Mesenchymal stem cell (in vitro differentiated cells and primary cell): ENCODE measurements around the gene CENPP.

Experiments used
- DNase-seq: peaks from one replicate; pipeline ENCODE4 v3.0.0-alpha.2; 2013
- H2AFZ ChIP-seq: one replicate; pipeline ENCODE4 v1.6.1; 2013; ENCODE audit warnings: low read depth, mild to moderate bottlenecking, control low read depth, inconsistent platforms, low read length, moderate library complexity
- H2AK5ac ChIP-seq: 2 replicates; pipeline ENCODE4 v1.6.1; 2013; ENCODE audit warnings: low read length, moderate library complexity, mild to moderate bottlenecking, inconsistent platforms; ENCODE audit not compliant: severe bottlenecking
- H2BK120ac ChIP-seq: one replicate; pipeline ENCODE4 v1.6.1; 2013; ENCODE audit warnings: low read depth, mild to moderate bottlenecking, inconsistent platforms, low read length, moderate library complexity
- H2BK12ac ChIP-seq, 2 experiments: one replicate each; pipeline ENCODE4 v1.6.1; 2013; ENCODE audit warnings: inconsistent platforms in 2 of 2, low read length in 2 of 2, mild to moderate bottlenecking in 2 of 2, moderate library complexity in 2 of 2, control low read depth in 1 of 2
- H2BK15ac ChIP-seq: one replicate; pipeline ENCODE4 v1.6.1; 2013; ENCODE audit warnings: mild to moderate bottlenecking, low read depth, inconsistent platforms; ENCODE audit not compliant: poor library complexity, severe bottlenecking
- H2BK5ac ChIP-seq: 2 replicates; pipeline ENCODE4 v1.6.1; 2013; ENCODE audit warnings: low read depth, mild to moderate bottlenecking, low read length, control low read depth, inconsistent platforms; ENCODE audit not compliant: poor library complexity, severe bottlenecking
- H3K14ac ChIP-seq, 2 experiments: one replicate each; pipeline ENCODE4 v1.6.1; 2013; ENCODE audit warnings: inconsistent platforms in 2 of 2, low read length in 2 of 2, control low read depth in 1 of 2, mild to moderate bottlenecking in 1 of 2, moderate library complexity in 1 of 2
- H3K18ac ChIP-seq, 2 experiments: one replicate each; pipeline ENCODE4 v1.6.1; 2013; ENCODE audit warnings: inconsistent platforms in 2 of 2, low read length in 2 of 2, control low read depth in 1 of 2, low read depth in 1 of 2, mild to moderate bottlenecking in 1 of 2
- H3K23ac ChIP-seq, 2 experiments: one replicate each; pipeline ENCODE4 v1.6.1; 2013; ENCODE audit warnings: inconsistent platforms in 2 of 2, low read length in 2 of 2, mild to moderate bottlenecking in 2 of 2, moderate library complexity in 2 of 2, control low read depth in 1 of 2
- H3K27ac ChIP-seq: 2 replicates; pipeline ENCODE4 v1.5.1; 2013; ENCODE audit warnings: mild to moderate bottlenecking, moderate library complexity, low read length, control low read depth, inconsistent platforms; ENCODE audit not compliant: poor library complexity, severe bottlenecking
- H3K27me3 ChIP-seq, 2 experiments: 2 replicates each; pipeline versions ENCODE4 v1.6.1 to v1.7.0; 2013; ENCODE audit warnings: low read length in 2 of 2, mild to moderate bottlenecking in 2 of 2, moderate library complexity in 2 of 2, control low read depth in 1 of 2, inconsistent platforms in 1 of 2; ENCODE audit not compliant: control insufficient read depth in 1 of 2, insufficient read depth in 1 of 2
- H3K36me3 ChIP-seq, 2 experiments: 2 replicates each; pipeline versions ENCODE4 v1.6.1 to v1.7.0; 2013; ENCODE audit warnings: low read length in 2 of 2, control low read depth in 1 of 2, inconsistent platforms in 1 of 2, low read depth in 1 of 2, mild to moderate bottlenecking in 1 of 2; ENCODE audit not compliant: insufficient read depth in 2 of 2, control insufficient read depth in 1 of 2
- H3K4ac ChIP-seq, 2 experiments: one replicate each; pipeline ENCODE4 v1.6.1; 2013; ENCODE audit warnings: inconsistent platforms in 2 of 2, low read length in 2 of 2, mild to moderate bottlenecking in 2 of 2, moderate library complexity in 2 of 2, control low read depth in 1 of 2, low read depth in 1 of 2
- H3K4me1 ChIP-seq: 2 replicates; pipeline ENCODE4 v1.6.1; 2013; ENCODE audit warnings: low read depth, low read length, control low read depth; ENCODE audit not compliant: control insufficient read depth, insufficient read depth
- H3K4me2 ChIP-seq: 2 replicates; pipeline ENCODE4 v1.6.1; 2013; ENCODE audit warnings: low read length, mild to moderate bottlenecking, inconsistent platforms; ENCODE audit not compliant: poor library complexity, severe bottlenecking
- H3K4me3 ChIP-seq, 2 experiments: 2 replicates each; pipeline versions ENCODE4 v1.5.1 to v1.7.0; 2013; ENCODE audit warnings: low read length in 2 of 2, mild to moderate bottlenecking in 2 of 2, control low read depth in 1 of 2, low read depth in 1 of 2; ENCODE audit not compliant: insufficient read depth in 1 of 2
- H3K79me1 ChIP-seq: replicated peaks from 2 replicates; pipeline ENCODE4 v1.6.1; 2013; ENCODE audit warnings: mild to moderate bottlenecking, control low read depth, low read length, inconsistent platforms; ENCODE audit not compliant: poor library complexity, severe bottlenecking
- H3K9ac ChIP-seq: 2 replicates; pipeline ENCODE4 v1.7.0; 2013; ENCODE audit warnings: mild to moderate bottlenecking, low read length, moderate library complexity
- H3K9me3 ChIP-seq: 2 replicates; pipeline ENCODE4 v1.7.0; 2013; ENCODE audit warnings: mild to moderate bottlenecking, low read length; ENCODE audit not compliant: control insufficient read depth
- H4K8ac ChIP-seq: one replicate; pipeline ENCODE4 v1.6.1; 2013; ENCODE audit warnings: inconsistent platforms, mild to moderate bottlenecking, low read length, moderate library complexity
- H4K91ac ChIP-seq: one replicate; pipeline ENCODE4 v1.6.1; 2013; ENCODE audit warnings: mild to moderate bottlenecking, low read length, inconsistent platforms
- WGBS: methylation state at CpG from one replicate; pipeline ENCODE4 v1.1.7; 2013; ENCODE audit warnings: mixed read lengths; 5-methylcytosine and 5-hydroxymethylcytosine counted together

CENPP gene

DNA sequence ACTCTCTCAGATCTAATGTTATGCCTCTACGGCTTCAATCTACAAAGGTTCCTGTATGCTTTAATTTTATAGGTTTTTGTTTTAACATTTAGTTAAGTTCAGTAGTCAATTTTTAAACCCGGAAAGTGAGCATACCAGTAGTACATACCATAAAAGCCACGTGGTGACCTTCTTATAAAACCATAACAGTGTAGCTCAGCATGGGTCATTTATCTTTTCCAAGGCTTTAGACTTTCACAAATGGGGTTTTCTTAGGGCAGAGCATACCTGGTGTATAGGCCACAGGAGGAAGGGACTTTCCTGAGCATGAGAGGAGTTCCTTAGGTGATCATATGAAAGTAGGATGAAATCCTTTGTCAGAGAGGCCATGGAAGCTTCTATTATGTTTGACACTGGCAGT, 186.9 kb downstream of the CENPP start:
- Histone ChIP-seq H4K91ac (no peak overlapping the region), H4K8ac (no peak overlapping the region), H3K4me2 (peak overlapping the region; percentile 26), H3K4me3 (no peak overlapping the region), H3K27ac (peak overlapping the region; percentile 45), H3K79me1 (no peaks in the 10 kb centered on the region), H3K4me1 (peaks cover 6% of the 10 kb centered on the region), H3K9ac (no peak overlapping the region), H2AK5ac (no peak overlapping the region), H3K27me3 (no peaks in the 10 kb centered on the region), H2AFZ (no peak overlapping the region), H3K14ac (no peak overlapping the region), H2BK15ac (no peak overlapping the region), H3K36me3 (peaks cover 0 to 3% of the 10 kb centered on the region in 2 experiments), H2BK12ac (no peak overlapping the region), H2BK5ac (no peak overlapping the region), H3K9me3 (no peaks in the 10 kb centered on the region), H2BK120ac (no peak overlapping the region), H3K18ac (no peak overlapping the region), H3K23ac (no peak overlapping the region), H3K4ac (no peak overlapping the region)
- 53% methylated on average over 2 of the region's 3 CpGs for WGBS
- DNase-seq, result peak; percentile 24

DNA sequence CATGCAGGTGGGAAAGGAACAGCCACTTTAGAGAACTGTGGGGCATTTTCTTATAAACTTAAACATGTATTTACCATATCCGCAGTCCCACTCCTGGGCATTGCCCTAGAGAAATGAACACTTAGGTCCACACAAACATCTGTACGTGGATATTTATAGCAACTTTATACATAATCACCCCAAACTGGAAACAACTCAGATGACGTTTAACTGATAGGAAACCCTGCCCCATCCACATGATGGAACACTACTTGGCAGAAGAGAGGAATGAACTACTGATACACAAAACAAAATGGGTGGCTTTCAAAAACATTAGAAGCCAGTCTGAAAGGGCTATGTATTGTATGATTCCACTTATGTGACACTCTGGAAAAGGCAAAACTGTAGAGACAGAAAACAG, 187.6 kb downstream of the CENPP start:
- no peak for DNase-seq
- H3K4me1 ChIP-seq, result peaks cover 7% of the 10 kb centered on the region
- no peak overlapping the region for H3K14ac ChIP-seq
- no peaks in the 10 kb centered on the region for H3K27me3 ChIP-seq
- H3K4me3 ChIP-seq, result no peak overlapping the region
- H3K4me2 ChIP-seq, result no peak overlapping the region
- peaks cover 0 to 3% of the 10 kb centered on the region in 2 experiments for H3K36me3 ChIP-seq
- no peak overlapping the region for H4K91ac ChIP-seq
- no peak overlapping the region for H2BK12ac ChIP-seq
- no peaks in the 10 kb centered on the region for H3K79me1 ChIP-seq
- no peak overlapping the region for H3K4ac ChIP-seq
- no peaks in the 10 kb centered on the region for H3K9me3 ChIP-seq
- no peak overlapping the region for H3K27ac ChIP-seq
- H4K8ac ChIP-seq, result no peak overlapping the region
- no peak overlapping the region for H3K9ac ChIP-seq
- no peak overlapping the region for H3K18ac ChIP-seq
- H2BK120ac ChIP-seq, result no peak overlapping the region
- no peak overlapping the region for H2BK15ac ChIP-seq
- no peak overlapping the region for H2AFZ ChIP-seq
- 88% methylated on average over 3 of the region's 3 CpGs for WGBS
- H2BK5ac ChIP-seq, result no peak overlapping the region
- no peak overlapping the region for H2AK5ac ChIP-seq
- H3K23ac ChIP-seq, result no peak overlapping the region

DNA sequence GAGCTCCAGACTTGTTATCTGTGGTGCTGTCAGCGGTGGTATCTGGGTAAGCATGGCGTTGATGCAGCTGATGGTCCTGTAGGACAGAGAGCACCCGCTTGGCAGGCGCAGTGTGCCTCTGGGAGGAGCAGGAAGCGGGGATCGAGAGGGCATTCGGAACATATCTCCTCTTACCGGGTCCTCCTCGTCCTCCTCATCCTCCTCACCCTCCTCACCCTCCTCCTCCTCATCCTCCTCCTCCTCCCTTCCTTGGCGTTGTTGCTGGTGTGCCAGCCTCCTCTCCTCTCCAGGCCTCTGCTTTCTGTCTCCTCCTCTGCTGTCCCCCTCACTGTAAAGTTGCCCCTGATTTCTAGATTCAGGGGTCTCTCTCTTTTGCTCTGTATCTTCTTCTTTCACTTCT, 188.9 kb downstream of the CENPP start:
- no peak overlapping the region for H3K27ac ChIP-seq
- H3K23ac ChIP-seq, result no peak overlapping the region
- H3K4me2 ChIP-seq, result no peak overlapping the region
- no peaks in the 10 kb centered on the region for H3K27me3 ChIP-seq
- H2BK120ac ChIP-seq, result no peak overlapping the region
- H3K79me1 ChIP-seq, result no peaks in the 10 kb centered on the region
- peaks cover 0 to 3% of the 10 kb centered on the region in 2 experiments for H3K36me3 ChIP-seq
- no peak overlapping the region for H3K14ac ChIP-seq
- no peak overlapping the region for H2AFZ ChIP-seq
- H2BK5ac ChIP-seq, result no peak overlapping the region
- H3K18ac ChIP-seq, result no peak overlapping the region
- no peak overlapping the region for H2BK15ac ChIP-seq
- H3K4me1 ChIP-seq, result peaks cover 7% of the 10 kb centered on the region
- DNase-seq, result no peak
- H3K4me3 ChIP-seq, result no peak overlapping the region
- H3K4ac ChIP-seq, result no peak overlapping the region
- H4K91ac ChIP-seq, result no peak overlapping the region
- H3K9me3 ChIP-seq, result no peaks in the 10 kb centered on the region
- no peak overlapping the region for H4K8ac ChIP-seq
- H3K9ac ChIP-seq, result no peak overlapping the region
- no peak overlapping the region for H2AK5ac ChIP-seq
- H2BK12ac ChIP-seq, result no peak overlapping the region
- whole genome bisulfite sequencing, result 94% methylated on average over 10 of the region's 10 CpGs

DNA sequence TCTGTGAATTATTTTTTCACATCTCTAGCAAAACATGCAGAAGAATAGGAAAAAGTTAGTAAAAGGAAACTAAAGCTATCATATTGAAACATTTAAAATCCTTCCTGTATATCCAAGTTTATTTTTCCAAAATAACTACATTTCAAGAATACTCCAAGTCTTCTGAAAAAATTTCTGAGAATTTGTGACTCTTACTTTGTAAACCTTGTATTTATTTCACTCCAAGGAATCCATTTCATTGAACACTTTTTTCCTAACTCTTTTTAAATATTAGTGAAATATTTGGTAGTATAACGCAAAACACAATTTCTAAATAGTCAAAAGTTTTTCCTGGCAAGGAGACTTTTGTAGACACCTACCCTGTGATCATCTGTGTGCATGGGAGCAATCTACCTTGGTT, 190.8 kb downstream of the CENPP start:
- no peak overlapping the region for H2BK120ac ChIP-seq
- no peak overlapping the region for H3K23ac ChIP-seq
- no peaks in the 10 kb centered on the region for H3K79me1 ChIP-seq
- H3K27ac ChIP-seq, result no peak overlapping the region
- H3K4ac ChIP-seq, result no peak overlapping the region
- no peak for DNase-seq
- no peak overlapping the region for H4K8ac ChIP-seq
- H3K9ac ChIP-seq, result no peak overlapping the region
- no peak overlapping the region for H4K91ac ChIP-seq
- peaks cover 7% of the 10 kb centered on the region for H3K4me1 ChIP-seq
- H3K14ac ChIP-seq, result no peak overlapping the region
- no peak overlapping the region for H3K4me3 ChIP-seq
- H2BK15ac ChIP-seq, result no peak overlapping the region
- no peak overlapping the region for H2AK5ac ChIP-seq
- H3K4me2 ChIP-seq, result no peak overlapping the region
- no peak overlapping the region for H2AFZ ChIP-seq
- no peak overlapping the region for H3K18ac ChIP-seq
- no CpG with 5 or more reads among the region's 1 CpG for WGBS
- H3K9me3 ChIP-seq, result no peaks in the 10 kb centered on the region
- H3K36me3 ChIP-seq, result peaks cover 0 to 7% of the 10 kb centered on the region in 2 experiments
- no peak overlapping the region for H2BK5ac ChIP-seq
- H2BK12ac ChIP-seq, result no peak overlapping the region
- no peaks in the 10 kb centered on the region for H3K27me3 ChIP-seq
